Tibial nerve (tissue), 4 donors: ENCODE data around the gene TMEM72. TPM values are rescaled to one million over a fixed set of nuclear protein-coding genes. Genes with fewer than 3 reads are reported as not detected.

Source experiments
- DNase-seq, 2 donors: peaks; one replicate each; pipeline ENCODE4 v3.0.0-alpha.2; 2019; ENCODE audit warnings: low spot score in 2 of 2
- H3K27ac ChIP-seq, 4 donors: fragments of 200-600 bp; sonication (generic) in 3 of 4; one replicate each; pipeline ENCODE4 v1.5.1; 2017 to 2019; ENCODE audit warnings: mild to moderate bottlenecking in 1 of 4
- H3K27me3 ChIP-seq, 2 donors: fragments of 200-600 bp; sonication (generic) in 1 of 2; one replicate each; pipeline versions ENCODE4 v1.5.1 to v1.6.0; 2017 to 2019
- H3K36me3 ChIP-seq, 3 donors: fragments of 200-600 bp; sonication (generic); one replicate each; pipeline ENCODE4 v1.5.1; 2018 to 2019
- H3K4me1 ChIP-seq, 4 donors: fragments of 200-600 bp; sonication (generic) in 3 of 4; one replicate each; pipeline ENCODE4 v1.5.1; 2017 to 2019
- H3K4me3 ChIP-seq, 4 donors: fragments of 200-600 bp; sonication (generic) in 3 of 4; one replicate each; pipeline ENCODE4 v1.5.1; 2017 to 2019; ENCODE audit warnings: mild to moderate bottlenecking in 1 of 4, moderate library complexity in 1 of 4
- H3K9me3 ChIP-seq, 4 donors: fragments of 200-600 bp; sonication (generic) in 3 of 4; one replicate each; pipeline ENCODE4 v1.5.1; 2017 to 2019
- CTCF ChIP-seq, 5 experiments: fragments of 200-600 bp in 3 of 5; fragments of 450-650 bp in 2 of 5; sonication (generic) in 3 of 5; IDR thresholded peaks; one replicate each; pipeline ENCODE4 v1.5.1; 2016 to 2019; ENCODE audit warnings: antibody characterized with exemption in 5 of 5, mild to moderate bottlenecking in 3 of 5, moderate library complexity in 2 of 5
- EP300 ChIP-seq, 2 donors: sonication (generic); formaldehyde crosslinking; IDR thresholded peaks; one replicate each; pipeline ENCODE4 v1.6.1; 2017; ENCODE audit warnings: antibody characterized with exemption in 2 of 2, mild to moderate bottlenecking in 1 of 2
- POLR2A ChIP-seq, 2 donors: fragments of 450-650 bp; IDR thresholded peaks; one replicate each; pipeline ENCODE4 v1.6.1; 2017; ENCODE audit warnings: antibody characterized with exemption in 2 of 2, mild to moderate bottlenecking in 2 of 2, moderate library complexity in 2 of 2
- WGBS, 2 donors: methylation state at CpG; one replicate each; pipeline ENCODE4 v1.1.5; 2018; 5-methylcytosine and 5-hydroxymethylcytosine counted together
- total RNA-seq, 4 donors: library from RNA; depleted of rRNA; stranded (reverse); fragments of >200 nt; gene quantifications; one replicate each; pipeline ENCODE4 v1.1.0, GENCODE V29; 2016

The TMEM72 gene
- total RNA-seq, 4 donors from 2014 or later = 0.20 to 0.21 TPM; not detected in 2

GRCh38 chr10:44971935-44972757 is 61.0 kb downstream of the TMEM72 start:
- 92 to 93% methylated on average over 12 of the region's 12 CpGs for WGBS, 2 donors
- no peak overlapping the region for H3K4me3 ChIP-seq
- peaks cover 0 to 56% (median under 1%) of the 10 kb centered on the region in 3 donors for H3K36me3 ChIP-seq
- no peaks in the 10 kb centered on the region for H3K9me3 ChIP-seq
- H3K27ac ChIP-seq = peak overlapping the region in 3 of 4 donors; percentile 86 to 97 (median 95)
- H3K27me3 ChIP-seq = no peaks in the 10 kb centered on the region
- no peak for TF ChIP-seq POLR2A (IDR thresholded peaks at IDR 0.05)
- TF ChIP-seq EP300 (IDR thresholded peaks at IDR 0.05) = peak in 1 of 2 donors; percentile 5
- H3K4me1 ChIP-seq = peaks cover 12 to 87% (median 54%) of the 10 kb centered on the region in 4 donors
- no peak for DNase-seq

- Histone ChIP-seq H3K4me3 (no peak overlapping the region), H3K36me3 (peaks cover 0 to 63% (median 6%) of the 10 kb centered on the region in 3 donors), H3K27me3 (no peaks in the 10 kb centered on the region), H3K9me3 (no peaks in the 10 kb centered on the region), H3K27ac (peak overlapping the region; percentile 86 to 97 (median 92)), H3K4me1 (peaks cover 9 to 80% (median 47%) of the 10 kb centered on the region in 4 donors)
- TF ChIP-seq CTCF (IDR thresholded peaks at IDR 0.05) (no peak), EP300 (IDR thresholded peaks at IDR 0.05) (peak in 1 of 2 donors; percentile 41)
- 74 to 79% methylated on average over 6 of the region's 6 CpGs for WGBS, 2 donors
- no peak for DNase-seq
Measured at GRCh38 chr10:44972874-44973306, 61.8 kb downstream of the TMEM72 start.

- Histone ChIP-seq H3K9me3 (no peaks in the 10 kb centered on the region), H3K4me3 (peak overlapping the region in 1 of 4 donors; percentile 70)
Measured at GRCh38 chr10:44973323-44974081, 62.4 kb downstream of the TMEM72 start.

GRCh38 chr10:44974082-44974627 is 63.0 kb downstream of the TMEM72 start:
- Histone ChIP-seq H3K27ac (peak overlapping the region; percentile 86 to 97 (median 92)), H3K9me3 (no peaks in the 10 kb centered on the region), H3K27me3 (no peaks in the 10 kb centered on the region), H3K4me1 (peaks cover 3 to 74% (median 39%) of the 10 kb centered on the region in 4 donors), H3K36me3 (peaks cover 0 to 63% (median 6%) of the 10 kb centered on the region in 3 donors), H3K4me3 (peak overlapping the region; percentile 24 to 70 (median 48))
- no peak for DNase-seq
- peak in 1 of 2 donors; percentile 2 for TF ChIP-seq EP300 (IDR thresholded peaks at IDR 0.05)
- no peak for TF ChIP-seq POLR2A (IDR thresholded peaks at IDR 0.05)
- 33 to 37% methylated on average over 7 of the region's 7 CpGs for WGBS, 2 donors

More at GRCh38 chr10:44973323-44974081, 62.4 kb downstream of the TMEM72 start:
- Histone ChIP-seq H3K36me3 (peaks cover 0 to 69% (median 6%) of the 10 kb centered on the region in 3 donors), H3K27ac (peak overlapping the region; percentile 86 to 97 (median 92)), H3K27me3 (no peaks in the 10 kb centered on the region), H3K4me1 (peaks cover 5 to 74% (median 40%) of the 10 kb centered on the region in 4 donors)
- 38 to 41% methylated on average over 15 to 18 of the region's 18 CpGs for WGBS, 2 donors
- TF ChIP-seq POLR2A (IDR thresholded peaks at IDR 0.05) (no peak), EP300 (IDR thresholded peaks at IDR 0.05) (no peak), CTCF (IDR thresholded peaks at IDR 0.05) (no peak)
- DNase-seq = peak in 1 of 2 donors; percentile 12

GRCh38 chr10:44974628-44975430 is 63.7 kb downstream of the TMEM72 start:
- peaks cover 0 to 56% (median 6%) of the 10 kb centered on the region in 3 donors for H3K36me3 ChIP-seq
- 5 to 6% methylated on average over 45 to 46 of the region's 46 CpGs for WGBS, 2 donors

More at GRCh38 chr10:44974628-44975430, 63.7 kb downstream of the TMEM72 start:
- TF ChIP-seq CTCF (IDR thresholded peaks at IDR 0.05) (peak; percentile 98 to 99 (median 99)), EP300 (IDR thresholded peaks at IDR 0.05) (peak in 1 of 2 donors; percentile 84), POLR2A (IDR thresholded peaks at IDR 0.05) (peak in 1 of 2 donors; percentile 45)
- Histone ChIP-seq H3K4me3 (peak overlapping the region; percentile 24 to 70 (median 48)), H3K27ac (peak overlapping the region; percentile 86 to 97 (median 92)), H3K9me3 (no peaks in the 10 kb centered on the region), H3K4me1 (peaks cover 3 to 74% (median 46%) of the 10 kb centered on the region in 4 donors), H3K27me3 (no peaks in the 10 kb centered on the region)
- DNase-seq = peak; percentile 67 to 74
